WI38 (cell line): ENCODE data around the gene FOXO4.

Experiments used
- H3K4me3 ChIP-seq: 2 replicates; pipeline ENCODE4 v1.5.1; 2011; ENCODE audit warnings: low read depth, mild to moderate bottlenecking, control low read depth, low read length
- TF ChIP-seq, protein P1 (sequence below): IDR thresholded peaks from 2 replicates; pipeline ENCODE4 v1.5.1; 2012; ENCODE audit warnings: low read depth, mild to moderate bottlenecking, control low read depth, low read length

The FOXO4 gene

DNA sequence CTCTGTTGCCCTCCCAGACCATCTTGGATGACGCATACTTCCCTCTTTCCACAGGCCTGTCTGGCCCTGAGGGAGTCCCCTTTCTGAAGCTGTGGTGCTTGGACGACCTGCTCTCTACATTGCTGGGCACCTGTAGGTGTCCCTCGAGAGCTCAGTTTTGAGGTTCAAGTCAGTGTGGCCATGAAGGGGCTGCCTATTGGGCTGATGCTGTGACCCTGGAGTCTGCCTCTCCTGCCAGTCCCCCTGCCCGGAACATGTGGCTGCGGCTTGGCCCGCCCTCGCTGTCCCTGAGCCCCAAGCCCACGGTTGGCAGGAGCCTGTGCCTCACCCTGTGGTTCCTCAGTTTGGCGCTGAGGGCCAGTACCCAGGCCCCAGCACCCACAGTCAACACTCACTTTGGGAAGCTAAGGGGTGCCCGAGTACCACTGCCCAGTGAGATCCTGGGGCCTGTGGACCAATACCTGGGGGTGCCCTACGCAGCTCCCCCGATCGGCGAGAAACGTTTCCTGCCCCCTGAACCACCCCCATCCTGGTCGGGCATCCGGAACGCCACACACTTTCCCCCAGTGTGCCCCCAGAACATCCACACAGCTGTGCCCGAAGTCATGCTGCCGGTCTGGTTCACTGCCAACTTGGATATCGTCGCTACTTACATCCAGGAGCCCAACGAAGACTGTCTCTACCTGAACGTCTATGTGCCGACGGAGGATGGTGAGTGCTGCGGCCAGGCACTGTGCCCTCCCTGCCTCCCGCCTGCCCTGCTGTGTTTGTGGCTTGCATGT, 52.0 kb downstream of the FOXO4 start:
- H3K4me3 ChIP-seq, result no peak overlapping the region
- TF ChIP-seq, protein P1, sequence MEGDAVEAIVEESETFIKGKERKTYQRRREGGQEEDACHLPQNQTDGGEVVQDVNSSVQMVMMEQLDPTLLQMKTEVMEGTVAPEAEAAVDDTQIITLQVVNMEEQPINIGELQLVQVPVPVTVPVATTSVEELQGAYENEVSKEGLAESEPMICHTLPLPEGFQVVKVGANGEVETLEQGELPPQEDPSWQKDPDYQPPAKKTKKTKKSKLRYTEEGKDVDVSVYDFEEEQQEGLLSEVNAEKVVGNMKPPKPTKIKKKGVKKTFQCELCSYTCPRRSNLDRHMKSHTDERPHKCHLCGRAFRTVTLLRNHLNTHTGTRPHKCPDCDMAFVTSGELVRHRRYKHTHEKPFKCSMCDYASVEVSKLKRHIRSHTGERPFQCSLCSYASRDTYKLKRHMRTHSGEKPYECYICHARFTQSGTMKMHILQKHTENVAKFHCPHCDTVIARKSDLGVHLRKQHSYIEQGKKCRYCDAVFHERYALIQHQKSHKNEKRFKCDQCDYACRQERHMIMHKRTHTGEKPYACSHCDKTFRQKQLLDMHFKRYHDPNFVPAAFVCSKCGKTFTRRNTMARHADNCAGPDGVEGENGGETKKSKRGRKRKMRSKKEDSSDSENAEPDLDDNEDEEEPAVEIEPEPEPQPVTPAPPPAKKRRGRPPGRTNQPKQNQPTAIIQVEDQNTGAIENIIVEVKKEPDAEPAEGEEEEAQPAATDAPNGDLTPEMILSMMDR, result no peak

DNA sequence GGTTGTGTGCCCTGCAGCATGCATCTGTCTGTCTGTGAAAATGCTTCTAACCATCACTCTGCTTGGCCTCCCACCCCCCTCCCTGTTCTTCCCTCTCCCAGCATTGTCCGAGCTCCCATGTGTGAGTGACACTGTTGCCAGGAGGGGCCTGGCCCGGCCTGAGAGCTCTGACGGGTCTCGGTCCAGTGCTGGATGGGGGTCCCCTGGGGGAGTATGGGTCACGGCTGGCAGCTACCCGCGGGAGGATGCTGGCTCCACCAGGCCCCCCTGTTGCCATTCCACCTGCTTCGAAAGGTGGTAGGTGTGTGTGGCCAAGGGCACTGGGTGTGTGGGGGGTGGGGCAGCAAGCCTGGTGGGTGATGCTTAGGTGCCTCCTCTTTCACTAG, 52.6 kb downstream of the FOXO4 start:
- no peak overlapping the region for H3K4me3 ChIP-seq
- TF ChIP-seq, protein P1, result no peak

DNA sequence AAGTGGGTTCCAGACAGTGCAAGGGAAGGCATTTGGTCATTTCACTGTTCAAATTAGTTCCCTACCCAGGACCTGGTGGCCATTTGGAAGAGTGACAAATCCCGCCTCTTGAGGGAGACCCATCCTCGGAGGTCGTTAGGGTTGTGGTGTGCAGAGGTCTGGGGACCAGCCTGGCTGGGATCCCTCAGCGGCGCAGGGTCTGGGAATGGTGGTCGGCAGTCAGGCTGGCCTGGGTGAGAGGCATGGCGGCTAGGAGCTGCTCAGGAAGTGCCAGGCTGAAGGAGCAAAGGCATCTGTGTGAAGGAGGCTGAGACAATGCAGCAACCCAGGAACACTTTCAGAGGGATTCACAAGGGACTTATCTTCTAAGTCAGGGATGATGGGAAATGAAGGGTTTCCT, 55.7 kb downstream of the FOXO4 start:
- H3K4me3 ChIP-seq, result no peak overlapping the region
- TF ChIP-seq, protein P1, result no peak
